NK-92 (cell line): ENCODE measurements around the gene QRICH2.
"Not testable (repeated sequence)": the region's sequence is repeated elsewhere in the genome, so short reads cannot be mapped to it uniquely, and the experiment has no call there.

Experiments
- DNase-seq: peaks from one replicate; lab custom pipeline; 2025; ENCODE audit not compliant: unreplicated experiment; lab: John Stamatoyannopoulos, UW

The QRICH2 gene, protein sequence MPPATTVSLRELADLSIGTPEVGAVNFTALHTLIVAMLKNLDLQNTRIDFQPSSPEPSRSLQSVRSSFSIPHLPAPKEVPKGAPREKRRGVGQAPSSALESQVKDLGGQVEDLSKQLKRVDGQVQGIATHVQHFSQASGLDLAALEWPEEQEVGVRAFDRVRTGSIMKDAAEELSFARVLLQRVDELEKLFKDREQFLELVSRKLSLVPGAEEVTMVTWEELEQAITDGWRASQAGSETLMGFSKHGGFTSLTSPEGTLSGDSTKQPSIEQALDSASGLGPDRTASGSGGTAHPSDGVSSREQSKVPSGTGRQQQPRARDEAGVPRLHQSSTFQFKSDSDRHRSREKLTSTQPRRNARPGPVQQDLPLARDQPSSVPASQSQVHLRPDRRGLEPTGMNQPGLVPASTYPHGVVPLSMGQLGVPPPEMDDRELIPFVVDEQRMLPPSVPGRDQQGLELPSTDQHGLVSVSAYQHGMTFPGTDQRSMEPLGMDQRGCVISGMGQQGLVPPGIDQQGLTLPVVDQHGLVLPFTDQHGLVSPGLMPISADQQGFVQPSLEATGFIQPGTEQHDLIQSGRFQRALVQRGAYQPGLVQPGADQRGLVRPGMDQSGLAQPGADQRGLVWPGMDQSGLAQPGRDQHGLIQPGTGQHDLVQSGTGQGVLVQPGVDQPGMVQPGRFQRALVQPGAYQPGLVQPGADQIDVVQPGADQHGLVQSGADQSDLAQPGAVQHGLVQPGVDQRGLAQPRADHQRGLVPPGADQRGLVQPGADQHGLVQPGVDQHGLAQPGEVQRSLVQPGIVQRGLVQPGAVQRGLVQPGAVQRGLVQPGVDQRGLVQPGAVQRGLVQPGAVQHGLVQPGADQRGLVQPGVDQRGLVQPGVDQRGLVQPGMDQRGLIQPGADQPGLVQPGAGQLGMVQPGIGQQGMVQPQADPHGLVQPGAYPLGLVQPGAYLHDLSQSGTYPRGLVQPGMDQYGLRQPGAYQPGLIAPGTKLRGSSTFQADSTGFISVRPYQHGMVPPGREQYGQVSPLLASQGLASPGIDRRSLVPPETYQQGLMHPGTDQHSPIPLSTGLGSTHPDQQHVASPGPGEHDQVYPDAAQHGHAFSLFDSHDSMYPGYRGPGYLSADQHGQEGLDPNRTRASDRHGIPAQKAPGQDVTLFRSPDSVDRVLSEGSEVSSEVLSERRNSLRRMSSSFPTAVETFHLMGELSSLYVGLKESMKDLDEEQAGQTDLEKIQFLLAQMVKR (N-terminal part only)

GRCh38 chr17:76307966-76308338 is at the start of gene QRICH2:
QRICH2 (minus strand) TSS chr17:76308276; CDS start chr17:76307998, 278 bp downstream.
- no peak for DNase-seq

GRCh38 chr17:76357597-76358158 is 49.6 kb upstream of the QRICH2 start:
- DNase-seq: no peak

GRCh38 chr17:76356803-76357456 is 48.9 kb upstream of the QRICH2 start:
- no peak for DNase-seq

- no peak for DNase-seq
Measured at GRCh38 chr17:76354747-76355310, 46.8 kb upstream of the QRICH2 start.

DNA sequence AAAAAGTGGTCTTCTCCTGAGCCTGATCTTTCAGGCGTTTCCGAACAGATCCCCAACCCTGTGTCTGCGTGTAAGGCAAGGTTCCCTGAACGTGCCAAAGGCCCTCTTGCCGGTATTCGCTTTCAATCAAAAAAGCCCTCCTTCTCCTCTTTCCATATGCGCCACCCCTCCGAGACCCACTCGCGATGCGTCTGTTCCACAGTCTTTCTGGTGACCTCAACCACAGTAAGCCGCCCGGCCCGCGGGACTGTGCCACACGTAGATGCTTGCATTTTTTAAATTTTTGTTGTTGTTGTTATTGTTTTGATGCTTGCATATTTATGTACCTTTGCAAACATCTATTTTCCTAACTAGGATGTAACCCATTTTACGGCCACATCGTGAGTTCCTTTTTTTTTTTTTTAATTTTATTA is 46.2 kb upstream of the QRICH2 start:
- no peak for DNase-seq

DNA sequence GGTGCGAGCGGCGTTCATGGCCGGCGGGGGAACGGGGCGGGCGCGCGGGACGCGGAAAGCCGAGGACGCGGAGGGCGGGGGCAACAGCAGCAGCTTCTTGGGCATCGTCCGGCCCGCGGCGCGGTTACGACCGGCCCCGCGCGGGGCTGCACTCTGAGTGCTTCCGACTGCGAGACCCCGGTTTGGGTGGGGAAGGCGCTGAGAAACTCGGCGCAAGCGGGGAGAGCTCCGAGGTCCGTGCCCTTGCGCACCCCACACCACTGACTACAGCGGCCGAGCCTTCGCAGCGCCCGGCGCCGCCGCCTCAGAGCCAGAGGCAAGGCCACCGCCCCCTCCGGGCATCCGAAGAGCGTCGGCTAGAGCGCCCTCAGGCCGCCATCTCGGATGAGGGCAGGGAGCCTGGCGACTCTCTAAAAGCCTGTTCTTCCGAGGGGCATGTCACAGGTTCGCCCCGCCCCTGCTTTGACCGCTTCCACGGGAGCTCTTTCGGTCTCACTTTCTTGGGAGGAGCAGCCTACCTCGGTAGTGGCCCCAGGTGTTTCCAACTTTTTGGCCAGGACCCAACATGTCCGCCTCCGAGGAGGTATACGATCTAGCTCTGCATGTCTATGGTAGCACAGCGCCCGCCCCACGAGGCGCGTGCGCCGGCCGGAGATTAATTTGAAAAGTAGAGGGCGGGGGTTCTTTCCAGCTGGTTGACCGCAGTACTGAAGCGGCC is 45.7 kb upstream of the QRICH2 start, which contains the start of gene PRPSAP1:
Gene PRPSAP1 (minus strand): TSS at position 318 of the 718 bp plus-strand sequence. CDS start 213 bp downstream, at position 105.
- no peak for DNase-seq

DNA sequence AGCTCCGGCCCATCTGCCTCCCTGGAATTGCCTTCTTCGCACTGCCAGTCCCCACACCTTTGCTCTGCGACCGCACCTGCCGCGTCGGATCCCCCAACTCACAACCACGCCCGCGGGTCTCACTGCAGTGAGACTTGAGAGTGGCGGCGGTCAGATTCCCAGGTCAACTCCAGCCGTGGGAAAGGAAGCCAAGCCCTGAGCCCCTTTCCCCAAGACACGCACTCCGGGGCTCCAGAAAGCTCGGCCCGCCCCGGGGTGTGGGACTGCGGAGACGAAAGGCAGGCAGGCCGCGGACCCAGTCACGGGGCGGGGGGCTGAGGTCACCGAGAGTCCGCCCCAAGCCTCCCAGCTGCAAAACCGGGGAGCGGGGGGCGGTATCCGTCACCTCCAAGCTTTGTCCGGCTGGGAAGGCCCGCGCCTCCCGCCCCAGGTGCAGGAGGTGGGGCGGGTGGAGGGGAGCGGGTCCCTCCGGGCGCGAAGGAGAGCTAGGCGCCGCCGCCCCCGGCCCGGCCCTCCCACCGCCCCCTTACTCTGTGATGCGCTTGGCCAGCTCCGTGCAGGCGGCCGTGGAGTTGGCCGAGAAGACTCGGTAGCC is 45.0 kb upstream of the QRICH2 start:
- DNase-seq: no peak

- no peak for DNase-seq
Measured at GRCh38 chr17:76351526-76352071, 43.5 kb upstream of the QRICH2 start.

DNA sequence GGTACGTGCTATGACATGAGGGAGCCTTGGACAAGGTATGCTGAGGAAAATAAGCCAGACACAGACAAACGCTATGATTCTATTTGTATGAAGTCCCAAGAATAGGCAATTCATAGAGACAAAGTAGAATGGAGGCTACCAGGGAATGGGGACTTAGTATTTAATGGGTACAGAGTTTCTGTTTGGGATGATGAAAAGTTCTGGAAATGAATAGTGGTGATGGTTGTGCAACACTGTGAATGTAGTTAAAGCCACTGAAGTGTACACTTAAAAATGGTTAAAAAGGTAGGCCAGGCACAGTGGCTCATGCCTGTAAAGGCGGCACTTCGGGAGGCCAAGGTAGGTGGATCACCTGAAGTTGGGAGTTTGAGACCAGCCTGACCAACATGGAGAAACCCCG is 42.4 kb upstream of the QRICH2 start:
- no peak for DNase-seq

DNA sequence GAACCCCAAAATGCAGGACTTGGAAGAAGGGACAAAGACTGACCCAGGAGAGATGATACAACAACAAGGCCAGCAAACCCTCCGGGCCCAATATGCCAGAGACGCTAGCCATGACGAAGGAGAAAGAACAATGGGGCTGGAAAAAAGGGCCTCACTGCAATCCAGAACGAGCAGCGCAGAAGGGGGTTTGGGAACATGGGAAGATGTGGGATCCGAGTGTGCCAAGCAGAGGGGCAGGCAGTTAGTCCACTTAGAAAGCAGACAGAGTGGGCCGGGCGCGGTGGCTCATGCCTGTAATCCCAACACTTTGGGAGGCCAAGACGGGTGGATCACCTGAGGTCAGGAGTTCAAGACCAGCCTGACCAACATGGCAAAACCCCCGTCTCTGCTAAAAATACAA is 38.9 kb upstream of the QRICH2 start:
- DNase-seq: not testable (repeated sequence)

DNA sequence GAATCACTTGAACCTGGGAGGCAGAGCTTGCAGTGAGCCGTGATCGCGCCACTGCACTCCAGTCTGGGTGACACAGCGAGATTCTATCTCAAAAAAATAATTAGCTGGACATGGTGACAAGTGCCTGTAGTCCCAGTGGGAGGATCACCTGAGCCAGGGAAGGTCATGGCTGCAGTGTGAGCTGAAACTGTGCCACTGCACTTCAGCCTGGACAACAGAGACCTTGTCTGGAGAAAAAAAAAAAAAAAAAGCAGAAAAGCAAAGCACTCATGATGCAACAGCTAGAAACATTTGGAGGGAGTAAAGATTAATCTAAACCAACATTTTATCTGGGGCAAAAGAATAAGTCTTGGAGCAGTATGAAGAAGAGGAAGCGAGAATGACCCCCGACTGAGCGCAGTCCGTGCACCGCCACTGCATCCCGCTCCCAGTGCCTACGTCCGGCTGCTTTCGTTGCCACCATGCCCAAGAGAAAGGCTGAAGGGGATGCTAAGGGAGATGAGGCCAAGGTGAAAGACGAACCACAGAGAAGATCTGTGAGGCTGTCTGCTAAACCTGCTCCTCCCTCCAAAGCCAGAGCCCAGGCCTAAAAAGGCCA is 37.4 kb upstream of the QRICH2 start:
- DNase-seq: no peak

- DNase-seq: no peak
Measured at GRCh38 chr17:76343106-76343505, 35.0 kb upstream of the QRICH2 start.

DNA sequence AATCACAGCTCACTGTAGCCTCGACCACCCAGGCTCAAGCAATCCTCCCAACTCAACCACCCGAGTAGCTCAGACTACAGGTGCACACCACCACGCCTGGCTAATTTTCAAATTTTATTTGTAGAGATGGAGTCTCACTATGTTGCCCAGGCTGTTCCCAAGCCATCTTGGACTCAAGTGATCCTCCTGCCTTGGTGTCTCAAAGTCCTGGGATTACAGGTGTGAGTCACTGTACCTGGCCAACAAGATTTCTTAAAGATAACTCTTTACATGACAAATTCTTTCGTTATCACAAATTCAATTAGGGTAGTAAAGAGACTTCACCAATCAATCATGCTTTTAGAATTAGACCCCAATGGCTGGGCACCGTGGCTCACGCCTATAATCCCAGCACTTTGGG is 33.2 kb upstream of the QRICH2 start:
- DNase-seq: no peak

DNA sequence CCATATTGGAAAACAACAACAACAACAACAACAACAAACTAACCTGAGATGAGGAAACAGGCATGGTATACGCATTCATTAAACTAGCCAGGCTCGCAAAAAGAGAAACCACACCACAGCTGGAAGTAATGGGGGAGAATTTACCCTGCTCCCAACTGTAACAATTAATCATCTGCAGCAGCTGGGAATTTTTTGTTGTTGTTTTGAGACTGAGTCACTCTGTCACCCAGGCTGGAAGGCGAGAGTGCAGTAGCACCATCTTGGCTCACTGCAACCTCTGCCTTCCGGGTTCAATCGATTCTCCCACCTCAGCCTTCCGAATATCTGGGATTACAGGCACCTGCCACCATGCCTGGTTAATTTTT is 29.3 kb upstream of the QRICH2 start:
- DNase-seq: no peak

DNA sequence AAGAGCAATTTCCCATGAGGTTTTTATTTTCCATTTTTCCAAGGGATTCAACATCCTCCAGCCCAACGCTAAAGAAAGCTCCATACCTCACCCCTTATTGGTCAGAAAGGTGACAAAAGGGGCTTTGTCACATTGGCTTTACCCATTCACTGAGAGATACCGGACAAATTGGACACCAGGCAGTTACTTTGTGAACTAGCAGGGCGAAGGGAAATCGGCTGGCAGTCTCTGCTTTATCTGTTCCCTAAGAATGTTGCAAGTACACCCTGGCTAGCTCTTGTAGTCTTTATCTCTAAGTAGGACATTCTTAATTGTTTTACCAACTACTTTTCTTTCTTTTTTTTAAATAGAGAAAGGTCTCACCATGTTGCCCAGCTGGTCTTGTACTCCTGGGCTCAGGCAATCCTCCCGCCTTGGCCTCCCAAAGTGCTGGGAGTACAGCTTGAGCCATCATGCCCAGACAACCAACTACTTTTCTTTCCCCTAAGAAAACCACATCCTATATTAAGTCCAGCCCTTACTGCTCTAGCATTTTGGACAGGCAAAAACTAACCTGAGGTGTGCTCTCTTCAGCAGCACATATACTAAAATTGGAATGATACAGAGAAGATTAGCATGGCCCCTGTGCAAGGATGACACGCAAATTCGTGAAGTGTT is 28.8 kb upstream of the QRICH2 start:
- no peak for DNase-seq

DNA sequence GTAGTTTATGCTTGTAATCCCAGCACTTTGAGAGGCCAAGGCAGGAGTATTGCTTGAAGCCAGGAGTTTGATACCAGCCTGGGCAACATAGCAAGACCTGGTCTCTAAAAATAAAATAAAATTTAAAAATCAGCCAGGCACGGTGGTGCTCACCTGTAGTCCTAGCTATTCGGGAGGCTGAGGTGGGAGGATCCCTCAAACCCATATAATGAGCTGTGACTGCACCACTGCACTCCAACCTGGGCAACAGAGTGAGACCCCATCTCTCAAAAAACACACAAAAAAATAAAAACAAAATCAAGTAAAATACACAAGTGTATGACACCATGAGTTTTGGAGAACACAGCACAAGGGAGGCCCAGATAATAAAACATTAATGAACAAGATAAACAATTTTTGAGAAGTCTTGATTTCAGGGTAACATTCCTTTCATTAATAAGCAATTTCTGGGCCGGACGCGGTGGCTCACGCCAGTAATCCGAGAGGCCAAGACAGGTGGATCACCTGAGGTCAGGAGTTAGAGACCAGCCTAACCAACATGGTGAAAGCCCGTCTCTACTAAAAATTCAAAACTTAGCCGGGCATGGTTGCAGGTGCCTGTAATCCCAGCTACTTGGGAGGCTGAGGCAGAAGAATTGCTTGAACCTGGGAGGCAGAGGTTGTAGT is 27.8 kb upstream of the QRICH2 start:
- DNase-seq: no peak
